C4-2B (cell line): Measurements from ENCODE around the gene SZRD1.

Source experiments
- ZFX ChIP-seq: fragments of 450-650 bp; IDR thresholded peaks from 2 replicates; pipeline ENCODE4 v1.6.1; 2017
- TF ChIP-seq, protein P1 (sequence below): fragments of 450-650 bp; conservative IDR thresholded peaks from 2 replicates; pipeline ENCODE4 v1.5.1; 2017; ENCODE audit warnings: mild to moderate bottlenecking

- TF ChIP-seq, protein P1, sequence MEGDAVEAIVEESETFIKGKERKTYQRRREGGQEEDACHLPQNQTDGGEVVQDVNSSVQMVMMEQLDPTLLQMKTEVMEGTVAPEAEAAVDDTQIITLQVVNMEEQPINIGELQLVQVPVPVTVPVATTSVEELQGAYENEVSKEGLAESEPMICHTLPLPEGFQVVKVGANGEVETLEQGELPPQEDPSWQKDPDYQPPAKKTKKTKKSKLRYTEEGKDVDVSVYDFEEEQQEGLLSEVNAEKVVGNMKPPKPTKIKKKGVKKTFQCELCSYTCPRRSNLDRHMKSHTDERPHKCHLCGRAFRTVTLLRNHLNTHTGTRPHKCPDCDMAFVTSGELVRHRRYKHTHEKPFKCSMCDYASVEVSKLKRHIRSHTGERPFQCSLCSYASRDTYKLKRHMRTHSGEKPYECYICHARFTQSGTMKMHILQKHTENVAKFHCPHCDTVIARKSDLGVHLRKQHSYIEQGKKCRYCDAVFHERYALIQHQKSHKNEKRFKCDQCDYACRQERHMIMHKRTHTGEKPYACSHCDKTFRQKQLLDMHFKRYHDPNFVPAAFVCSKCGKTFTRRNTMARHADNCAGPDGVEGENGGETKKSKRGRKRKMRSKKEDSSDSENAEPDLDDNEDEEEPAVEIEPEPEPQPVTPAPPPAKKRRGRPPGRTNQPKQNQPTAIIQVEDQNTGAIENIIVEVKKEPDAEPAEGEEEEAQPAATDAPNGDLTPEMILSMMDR: no peak
- TF ChIP-seq ZFX: no peak
Measured at GRCh38 chr1:16434501-16434900, 67.5 kb downstream of the SZRD1 start.
